ENCODE data around the gene PTPRR.

The PTPRR gene

DNA sequence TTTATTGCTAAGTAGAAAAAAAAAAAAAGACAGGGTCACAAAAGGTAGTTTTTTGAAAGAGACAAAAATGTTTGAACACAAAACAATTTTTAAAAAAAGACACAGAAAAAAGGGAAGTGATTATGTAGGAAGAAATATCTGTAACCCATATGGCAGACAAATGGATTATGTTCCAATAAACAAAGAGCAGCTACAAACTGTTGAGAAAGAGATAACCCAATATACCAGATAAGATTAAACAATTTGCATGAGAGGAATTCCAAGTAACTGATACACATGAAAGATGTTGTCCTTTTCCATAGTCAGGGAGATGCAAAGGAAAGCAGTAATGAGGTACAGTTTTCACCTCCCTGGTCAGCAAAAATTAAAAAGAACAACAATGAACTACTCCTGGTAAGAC, 44.9 kb downstream of the PTPRR start:
- Histone ChIP-seq H3K9me3 (ENCODE audit: control insufficient read depth, insufficient read depth, low read length) (no peaks in the 10 kb centered on the region), H3K27ac (ENCODE audit: low read depth, low read length) (no peak overlapping the region), H3K27me3 (ENCODE audit: control insufficient read depth, low read length) (no peaks in the 10 kb centered on the region), H3K4me2 (ENCODE audit: low read length) (no peak overlapping the region), H3F3A (ENCODE audit: control insufficient read depth, insufficient read depth) (no peaks in the 10 kb centered on the region), H3K79me2 (ENCODE audit: control insufficient read depth, low read length) (no peaks in the 10 kb centered on the region), H3K36me3 (ENCODE audit: control insufficient read depth, low read length) (no peaks in the 10 kb centered on the region), H4K20me1 (ENCODE audit: control insufficient read depth, insufficient read depth, low read depth, low read length) (no peaks in the 10 kb centered on the region), H3K9me2 (replicated peaks; ENCODE audit: control insufficient read depth, low read length) (no peaks in the 10 kb centered on the region), H3K4me1 (ENCODE audit: control insufficient read depth, low read length) (no peaks in the 10 kb centered on the region), H3K4me3 (ENCODE audit: low read length) (no peak overlapping the region)
- TF ChIP-seq, protein P1, sequence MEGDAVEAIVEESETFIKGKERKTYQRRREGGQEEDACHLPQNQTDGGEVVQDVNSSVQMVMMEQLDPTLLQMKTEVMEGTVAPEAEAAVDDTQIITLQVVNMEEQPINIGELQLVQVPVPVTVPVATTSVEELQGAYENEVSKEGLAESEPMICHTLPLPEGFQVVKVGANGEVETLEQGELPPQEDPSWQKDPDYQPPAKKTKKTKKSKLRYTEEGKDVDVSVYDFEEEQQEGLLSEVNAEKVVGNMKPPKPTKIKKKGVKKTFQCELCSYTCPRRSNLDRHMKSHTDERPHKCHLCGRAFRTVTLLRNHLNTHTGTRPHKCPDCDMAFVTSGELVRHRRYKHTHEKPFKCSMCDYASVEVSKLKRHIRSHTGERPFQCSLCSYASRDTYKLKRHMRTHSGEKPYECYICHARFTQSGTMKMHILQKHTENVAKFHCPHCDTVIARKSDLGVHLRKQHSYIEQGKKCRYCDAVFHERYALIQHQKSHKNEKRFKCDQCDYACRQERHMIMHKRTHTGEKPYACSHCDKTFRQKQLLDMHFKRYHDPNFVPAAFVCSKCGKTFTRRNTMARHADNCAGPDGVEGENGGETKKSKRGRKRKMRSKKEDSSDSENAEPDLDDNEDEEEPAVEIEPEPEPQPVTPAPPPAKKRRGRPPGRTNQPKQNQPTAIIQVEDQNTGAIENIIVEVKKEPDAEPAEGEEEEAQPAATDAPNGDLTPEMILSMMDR (IDR thresholded peaks at IDR 0.05; ENCODE audit: low read depth, low read length, poor library complexity, severe bottlenecking): no peak
- TF ChIP-seq EZH2phosphoT487 (IDR thresholded peaks at IDR 0.05; ENCODE audit: borderline replicate concordance, low read length): no peak

DNA sequence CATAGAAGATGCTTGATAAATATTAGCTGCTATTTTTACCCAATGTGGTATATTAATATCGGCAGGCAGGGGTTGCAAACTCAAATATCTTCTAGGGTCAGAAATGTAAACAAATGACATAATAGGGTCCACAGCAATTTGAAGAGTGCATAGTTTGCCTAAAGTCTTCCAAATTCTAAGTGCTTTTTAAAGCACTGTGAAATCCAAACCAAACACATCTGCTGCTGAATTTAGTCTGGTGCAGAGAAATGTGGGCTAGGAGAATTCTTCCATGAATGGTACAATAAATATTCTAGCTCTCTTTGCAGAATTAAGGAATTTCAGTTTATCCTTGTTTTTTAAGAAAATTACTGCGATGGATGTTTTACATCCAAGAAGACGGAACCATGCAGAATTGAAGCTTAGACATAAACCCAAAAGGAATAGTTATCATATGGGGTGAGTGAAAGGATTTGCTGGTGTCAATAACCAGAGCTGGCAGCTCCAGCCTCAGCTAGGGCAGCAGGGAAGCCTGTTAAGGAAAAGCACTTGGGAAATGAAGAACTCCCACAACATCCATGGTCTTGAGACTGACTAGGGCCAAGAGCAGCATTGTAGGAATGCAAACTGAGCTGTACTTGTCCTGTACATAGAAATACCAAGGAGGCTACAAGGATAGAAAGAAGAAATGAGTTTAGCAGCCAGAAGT, 65.5 kb downstream of the PTPRR start:
- H3K79me2 ChIP-seq (ENCODE audit: control insufficient read depth, low read length): no peaks in the 10 kb centered on the region
- H3K9me3 ChIP-seq (ENCODE audit: control insufficient read depth, insufficient read depth, low read length): no peaks in the 10 kb centered on the region
- no peak overlapping the region for H3K4me3 ChIP-seq (ENCODE audit: low read length)
- no peaks in the 10 kb centered on the region for H3K27me3 ChIP-seq (ENCODE audit: control insufficient read depth, low read length)
- H4K20me1 ChIP-seq (ENCODE audit: control insufficient read depth, insufficient read depth, low read depth, low read length): no peaks in the 10 kb centered on the region
- TF ChIP-seq, protein P1 (IDR thresholded peaks at IDR 0.05; ENCODE audit: low read depth, low read length, poor library complexity, severe bottlenecking): no peak
- TF ChIP-seq EZH2phosphoT487 (IDR thresholded peaks at IDR 0.05; ENCODE audit: borderline replicate concordance, low read length): no peak
- no peaks in the 10 kb centered on the region for H3K9me2 ChIP-seq (replicated peaks; ENCODE audit: control insufficient read depth, low read length)
- H3K4me2 ChIP-seq (ENCODE audit: low read length): no peak overlapping the region
- no peaks in the 10 kb centered on the region for H3K36me3 ChIP-seq (ENCODE audit: control insufficient read depth, low read length)
- H3K4me1 ChIP-seq (ENCODE audit: control insufficient read depth, low read length): no peaks in the 10 kb centered on the region
- no peak overlapping the region for H3K27ac ChIP-seq (ENCODE audit: low read depth, low read length)
- no peaks in the 10 kb centered on the region for H3F3A ChIP-seq (ENCODE audit: control insufficient read depth, insufficient read depth)

DNA sequence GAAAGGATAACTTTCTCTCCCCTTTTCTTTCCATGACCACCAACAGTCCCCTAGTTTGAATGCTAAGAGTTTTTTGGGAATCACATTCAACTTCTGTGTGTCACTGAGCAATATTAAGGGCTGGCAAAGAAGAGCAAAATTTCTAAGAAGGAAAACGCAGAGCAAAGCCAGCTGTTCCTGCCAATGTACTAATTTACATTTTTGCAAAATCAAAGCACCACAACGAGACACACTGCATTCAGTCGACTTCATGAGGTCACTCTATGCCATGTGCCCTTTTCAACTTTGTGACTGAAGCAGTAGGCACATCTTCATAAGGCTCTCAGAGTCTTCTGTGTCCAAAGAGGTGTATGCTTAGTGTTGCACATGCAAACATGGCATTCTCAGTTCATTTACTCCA, 66.4 kb downstream of the PTPRR start:
- Histone ChIP-seq H3K9me3 (ENCODE audit: control insufficient read depth, insufficient read depth, low read length) (no peaks in the 10 kb centered on the region), H4K20me1 (ENCODE audit: control insufficient read depth, insufficient read depth, low read depth, low read length) (no peaks in the 10 kb centered on the region), H3K79me2 (ENCODE audit: control insufficient read depth, low read length) (no peaks in the 10 kb centered on the region), H3K36me3 (ENCODE audit: control insufficient read depth, low read length) (no peaks in the 10 kb centered on the region), H3K4me1 (ENCODE audit: control insufficient read depth, low read length) (no peaks in the 10 kb centered on the region), H3K27me3 (ENCODE audit: control insufficient read depth, low read length) (no peaks in the 10 kb centered on the region), H3K9me2 (replicated peaks; ENCODE audit: control insufficient read depth, low read length) (no peaks in the 10 kb centered on the region), H3F3A (ENCODE audit: control insufficient read depth, insufficient read depth) (no peaks in the 10 kb centered on the region), H3K4me3 (ENCODE audit: low read length) (no peak overlapping the region), H3K27ac (ENCODE audit: low read depth, low read length) (no peak overlapping the region), H3K4me2 (ENCODE audit: low read length) (no peak overlapping the region)
- TF ChIP-seq EZH2phosphoT487 (IDR thresholded peaks at IDR 0.05; ENCODE audit: borderline replicate concordance, low read length): no peak
- TF ChIP-seq, protein P1 (IDR thresholded peaks at IDR 0.05; ENCODE audit: low read depth, low read length, poor library complexity, severe bottlenecking): no peak

Measured in DOHH2 (cell line).